K562 (cell line): ENCODE data around the gene ZNF844. TPM values are rescaled to one million over a fixed set of nuclear protein-coding genes. Genes with fewer than 3 reads are reported as not detected.

Experiments
- ATAC-seq: fragments of 200-7000 bp; cut with Tn5 transposase; 3 replicates; pipeline ENCODE4 v1.9.1; 2020; ENCODE audit warnings: moderate library complexity
- BruUV-seq: library from RNA; stranded (reverse); fragments of 400-500 nt; replicated peaks from 2 replicates; lab custom pipeline; 2021; lab: Mats Ljungman, UMichigan
- CTCF ChIA-PET: fragments of 300-600 bp; formaldehyde crosslinking; extraction: SDS; loops from one replicate; lab custom pipeline; 2021; ENCODE audit warnings: low intra/inter-chr PET ratio; lab: Yijun Ruan, JAX
- POLR2A ChIA-PET: fragments of 300-600, 350-650 bp; sonication (Branson Sonifier 250); formaldehyde crosslinking; extraction: SDS; loops from one replicate; lab custom pipeline; 2021; ENCODE audit warnings: antibody characterized with exemption, inconsistent platforms; lab: Yijun Ruan, JAX
- DNase-seq, 4 experiments: peaks; one replicate each; pipeline versions ENCODE4 v3.0.0 to v3.0.0-alpha.2; 2011 to 2018; ENCODE audit warnings: low spot score in 3 of 4, mixed read lengths in 3 of 4; ENCODE audit errors: extremely low read depth in 1 of 4
- FAIRE-seq: peaks from 2 replicates; lab custom pipeline; 2011; peaks lifted over from hg19 to GRCh38; lab: Jason Lieb, UNC
- H2AFZ ChIP-seq: 2 replicates; pipeline ENCODE4 v1.6.0; 2011; ENCODE audit warnings: low read depth, low read length, control low read depth, inconsistent platforms
- H3K27ac ChIP-seq: fragments of 200-600 bp; 3 replicates; pipeline ENCODE4 v1.8.0; 2011; ENCODE audit warnings: low read depth, mild to moderate bottlenecking, control low read depth, inconsistent platforms, low read length, moderate library complexity, mixed read lengths; ENCODE audit errors: extremely low read depth
- H3K27me3 ChIP-seq, 2 experiments: fragments of 300-600 bp in 1 of 2; 2 replicates in 1 of 2; 3 replicates in 1 of 2; pipeline versions ENCODE4 v1.6.0 to v1.8.0; 2011; ENCODE audit warnings: inconsistent platforms in 2 of 2, low read length in 2 of 2, mild to moderate bottlenecking in 1 of 2, mixed read lengths in 1 of 2, moderate library complexity in 1 of 2; ENCODE audit not compliant: control insufficient read depth in 2 of 2, insufficient read depth in 2 of 2
- H3K36me3 ChIP-seq: fragments of 300-600 bp; 3 replicates; pipeline ENCODE4 v1.8.0; 2011; ENCODE audit warnings: mild to moderate bottlenecking, low read length, inconsistent platforms; ENCODE audit not compliant: control insufficient read depth, insufficient read depth
- H3K4me1 ChIP-seq, 2 experiments: fragments of 200-600 bp in 1 of 2; replicated peaks in 1 of 2; 2 replicates in 1 of 2; 3 replicates in 1 of 2; pipeline versions ENCODE4 v1.5.1 to v1.8.0; 2011; ENCODE audit warnings: inconsistent platforms in 2 of 2, low read length in 2 of 2, mild to moderate bottlenecking in 1 of 2, mixed read lengths in 1 of 2, moderate library complexity in 1 of 2; ENCODE audit not compliant: control insufficient read depth in 2 of 2, insufficient read depth in 2 of 2
- H3K4me2 ChIP-seq: 2 replicates; pipeline ENCODE4 v1.6.1; 2011; ENCODE audit warnings: low read length, control low read depth, inconsistent platforms, mixed read lengths; ENCODE audit not compliant: insufficient read depth
- H3K4me3 ChIP-seq: fragments of 200-600 bp; sonication (generic), shearing (Covaris generic); 2 replicates; pipeline ENCODE4 v1.5.1; 2016; ENCODE audit warnings: control low read depth, inconsistent platforms
- H3K79me2 ChIP-seq: fragments of 200-600 bp; 3 replicates; pipeline ENCODE4 v1.8.0; 2011; ENCODE audit warnings: low read length, inconsistent platforms; ENCODE audit not compliant: control insufficient read depth, insufficient read depth
- H3K9ac ChIP-seq, 2 experiments: 2 replicates each; pipeline versions ENCODE4 v1.6.0 to v1.6.1; 2011; ENCODE audit warnings: low read depth in 2 of 2, low read length in 2 of 2, control low read depth in 1 of 2, inconsistent platforms in 1 of 2, mild to moderate bottlenecking in 1 of 2, mixed read lengths in 1 of 2; ENCODE audit not compliant: insufficient read depth in 1 of 2
- H3K9me1 ChIP-seq: one replicate; pipeline ENCODE4 v1.6.0; 2011; ENCODE audit warnings: inconsistent platforms, mild to moderate bottlenecking, low read length, moderate library complexity; ENCODE audit not compliant: control insufficient read depth, insufficient read depth
- H3K9me3 ChIP-seq: replicated peaks from 2 replicates; pipeline ENCODE4 v1.5.1; 2011; ENCODE audit warnings: low read depth, low read length, inconsistent platforms; ENCODE audit not compliant: control insufficient read depth, insufficient read depth
- H4K20me1 ChIP-seq: replicated peaks from 2 replicates; pipeline ENCODE4 v1.6.1; 2011; ENCODE audit warnings: low read length, inconsistent platforms, mixed read lengths; ENCODE audit not compliant: control insufficient read depth, insufficient read depth
- AFF4 ChIP-seq: sonication (generic); formaldehyde crosslinking; IDR thresholded peaks from 2 replicates; pipeline ENCODE4 v1.8.0; 2023; ENCODE audit warnings: mild to moderate bottlenecking, missing genetic modification reagents
- ATF1 ChIP-seq, 2 experiments: fragments of 450-650 bp in 1 of 2; IDR thresholded peaks; 2 replicates each; pipeline ENCODE4 v1.6.1; 2016; ENCODE audit warnings: missing compliant biosample characterization in 1 of 2, missing genetic modification characterization in 1 of 2
- COPS2 ChIP-seq: fragments of 450-650 bp; conservative IDR thresholded peaks from 2 replicates; pipeline ENCODE4 v1.6.1; 2016; ENCODE audit warnings: mild to moderate bottlenecking, moderate library complexity
- CXXC5 ChIP-seq: fragments of 250-450 bp; sonication (Bioruptor Pico); IDR thresholded peaks from 2 replicates; pipeline ENCODE4 v1.8.0; 2022; ENCODE audit warnings: inconsistent platforms, mild to moderate bottlenecking, moderate library complexity
- DNMT1 ChIP-seq: fragments of 450-650 bp; IDR thresholded peaks from 2 replicates; pipeline ENCODE4 v1.6.1; 2016; ENCODE audit warnings: antibody characterized with exemption, mild to moderate bottlenecking
- E2F8 ChIP-seq: fragments of 450-650 bp; IDR thresholded peaks from 2 replicates; pipeline ENCODE4 v1.7.1; 2018; ENCODE audit warnings: mild to moderate bottlenecking, low read depth; ENCODE audit not compliant: partially characterized antibody
- NFIX ChIP-seq: fragments of 250-450 bp; sonication (Bioruptor Pico); IDR thresholded peaks from 2 replicates; pipeline ENCODE4 v1.4.0; 2020; ENCODE audit warnings: low read depth, mild to moderate bottlenecking, moderate library complexity
- PHF21A ChIP-seq: fragments of 450-650 bp; IDR thresholded peaks from 2 replicates; pipeline ENCODE4 v1.6.1; 2017; ENCODE audit warnings: low read depth, borderline replicate concordance
- POLR2H ChIP-seq: IDR thresholded peaks from 2 replicates; pipeline ENCODE4 v1.6.1; 2016; ENCODE audit warnings: missing genetic modification characterization, low read depth, mild to moderate bottlenecking, control low read depth, missing compliant biosample characterization, moderate library complexity
- POLR3G ChIP-seq: IDR thresholded peaks from 2 replicates; pipeline ENCODE4 v1.6.1; 2011; ENCODE audit not compliant: insufficient read length, insufficient replicate concordance; ENCODE audit errors: extremely low read depth
- ZFP36 ChIP-seq: fragments of 150-350 bp; IDR thresholded peaks from 2 replicates; pipeline ENCODE4 v1.6.1; 2018; ENCODE audit warnings: low read length, low read depth; ENCODE audit not compliant: partially characterized antibody
- ZFP91 ChIP-seq: sonication (generic); formaldehyde crosslinking; IDR thresholded peaks from 2 replicates; pipeline ENCODE4 v1.8.0; 2022; ENCODE audit warnings: mild to moderate bottlenecking, missing genetic modification reagents
- ZNF589 ChIP-seq: fragments of 200-800 bp; sonication (Bioruptor generic); IDR thresholded peaks from 2 replicates; pipeline ENCODE4 v1.6.1; 2016; ENCODE audit warnings: low read depth, missing genetic modification characterization, missing compliant biosample characterization
- ZNF75A ChIP-seq: fragments of 450-650 bp; formaldehyde crosslinking; IDR thresholded peaks from 2 replicates; pipeline ENCODE4 v1.4.0; 2020; ENCODE audit warnings: mild to moderate bottlenecking
- WGBS: fragments of 100-300 bp; shearing (Covaris generic); methylation state at CpG from one replicate; pipeline ENCODE4 v1.1.6; 2016; ENCODE audit warnings: low coverage, mixed read lengths; ENCODE audit not compliant: insufficient coverage; ENCODE audit errors: missing lambda C conversion rate; 5-methylcytosine and 5-hydroxymethylcytosine counted together
- in situ Hi-C: fragments of 300-500 bp; cut with MboI; formaldehyde crosslinking; loops from 4 replicates; pipeline ENCODE4 v1.15.0; 2018; ENCODE audit warnings: inconsistent platforms, mixed read lengths
- intact Hi-C: fragments of 100-400 bp; cut with micrococcal nuclease; formaldehyde crosslinking; loops from 2 replicates; pipeline ENCODE4 v1.14.2; 2022
- polyA plus RNA-seq, 8 experiments: library from polyadenylated mRNA; depleted of rRNA in 4 of 8; stranded (reverse) in 5 of 8; unstranded in 3 of 8; fragments of >200 nt; fragmentation: Nextera tagmentation in 2 of 8; fragmentation: Illumina TruSeq in 1 of 8; extraction: Ambion mirVana in 2 of 8; extraction: Trizol in 1 of 8; gene quantifications; 2 replicates each; pipeline versions ENCODE4 v1.2.1 to v1.2.3, GENCODE V29; 2011 to 2014; ENCODE audit warnings: inconsistent platforms in 1 of 8, missing spikeins in 1 of 8
- total RNA-seq, 7 experiments: library from RNA; depleted of rRNA in 6 of 7; stranded (reverse); fragments of >200 nt in 6 of 7; fragmentation: Illumina TruSeq in 2 of 7; extraction: Trizol in 2 of 7; gene quantifications; 2 replicates each; pipeline versions ENCODE4 v1.2.1 to v1.2.3, GENCODE V29; 2011 to 2021; ENCODE audit warnings: low replicate concordance in 1 of 7
- TF ChIP-seq, protein P1 (sequence below): fragments of 250-450 bp; sonication (Bioruptor Pico); IDR thresholded peaks from 2 replicates; pipeline ENCODE4 v1.9.0; 2021; ENCODE audit warnings: mild to moderate bottlenecking

Gene ZNF844
- total and polyA plus RNA-seq, 9 of the 15 experiments (the other 6 are each of a cell fraction or from before 2014, with no cell fraction given), result 0.80 to 4.5 (median 2.2) TPM

DNA sequence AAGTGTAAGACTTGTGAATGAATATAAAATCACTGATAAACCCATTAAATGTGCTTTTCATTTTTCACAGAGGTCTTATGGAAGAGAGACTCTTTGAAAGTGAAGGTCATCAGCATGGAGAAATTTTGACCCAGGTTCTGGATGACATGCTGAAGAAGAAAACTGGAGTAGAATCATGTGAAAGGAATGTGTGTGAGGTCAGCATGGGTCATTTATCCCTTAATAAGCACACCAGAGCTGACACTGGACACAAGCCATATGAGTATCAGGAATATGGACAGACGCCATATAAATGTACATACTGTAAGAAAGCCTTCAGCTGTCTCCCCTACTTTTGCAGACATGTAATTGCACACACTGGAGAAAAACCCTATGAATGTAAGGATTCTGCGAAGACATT is 46.6 kb downstream of the ZNF844 start:
- H3K9me1 ChIP-seq, result no peaks in the 10 kb centered on the region
- no peak overlapping the region for H2AFZ ChIP-seq
- H3K4me3 ChIP-seq, result no peak overlapping the region
- ATAC-seq (no peak), DNase-seq (no peak), FAIRE-seq (no peak)
- in situ Hi-C loops (no loop called here), intact Hi-C loops (no loop called here)
- H3K36me3 ChIP-seq, result peaks cover 40% of the 10 kb centered on the region
- H3K79me2 ChIP-seq, result no peaks in the 10 kb centered on the region
- H3K27ac ChIP-seq, result no peak overlapping the region
- 27% methylated on average over 2 of the region's 2 CpGs for WGBS
- no peak overlapping the region for H3K4me2 ChIP-seq
- ChIA-PET POLR2A (no interaction called here), CTCF (no interaction called here)
- H3K27me3 ChIP-seq, result no peaks in the 10 kb centered on the region
- peaks cover 26% of the 10 kb centered on the region for H3K9me3 ChIP-seq
- no peak overlapping the region for H3K9ac ChIP-seq
- BruUV-seq, result no TSS peak
- no peaks in the 10 kb centered on the region for H4K20me1 ChIP-seq
- H3K4me1 ChIP-seq, result no peaks in the 10 kb centered on the region
- TF ChIP-seq POLR3G (no peak), AFF4 (CRISPR knock-in tag) (no peak), COPS2 (no peak), ATF1 (CRISPR knock-in tag; IDR thresholded peaks at IDR 0.05) (no peak), ATF1 (tag; IDR thresholded peaks at IDR 0.05) (no peak), DNMT1 (no peak), POLR2H (tag) (no peak), E2F8 (no peak), ZNF589 (CRISPR knock-in tag) (no peak), ZNF75A (no peak), ZFP91 (no peak), NFIX (no peak), CXXC5 (no peak), PHF21A (no peak), ZFP36 (no peak)
- TF ChIP-seq, protein P1, sequence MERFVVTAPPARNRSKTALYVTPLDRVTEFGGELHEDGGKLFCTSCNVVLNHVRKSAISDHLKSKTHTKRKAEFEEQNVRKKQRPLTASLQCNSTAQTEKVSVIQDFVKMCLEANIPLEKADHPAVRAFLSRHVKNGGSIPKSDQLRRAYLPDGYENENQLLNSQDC, result no peak
